H1 (cell line): ENCODE data around the gene AASDH. TPM values are rescaled to one million over a fixed set of nuclear protein-coding genes. Genes with fewer than 3 reads are reported as not detected.

Source experiments
- BACH1 ChIP-seq: IDR thresholded peaks from 2 replicates; pipeline ENCODE4 v1.6.1; 2012; ENCODE audit warnings: low read length, improper control_type of control experiment
- CBX8 ChIP-seq: fragments of 300-800, 300-1000 bp; sonication (generic); IDR thresholded peaks from 2 replicates; pipeline ENCODE4 v1.7.1; 2016; ENCODE audit warnings: low read depth, low read length, borderline replicate concordance
- polyA plus RNA-seq, 7 experiments: library from polyadenylated mRNA; depleted of rRNA in 3 of 7; stranded (reverse) in 5 of 7; unstranded in 2 of 7; fragments of >200 nt in 5 of 7; fragments of 200-250 nt in 2 of 7; gene quantifications; 1 replicate in 5 of 7; 2 replicates in 1 of 7; 4 replicates in 1 of 7; pipeline versions ENCODE4 v1.2.1 to v1.2.3, GENCODE V29; 2011 to 2013; ENCODE audit warnings: missing spikeins in 2 of 7, mixed read lengths in 2 of 7
- total RNA-seq: library from RNA; stranded (reverse); fragmentation: NEBNext Ultra II Directional; extraction: Animal tissue kit (Norgen Biotek cat#: 25700); gene quantifications from 2 replicates; pipeline ENCODE4 v1.2.1, GENCODE V29; 2021
- TF ChIP-seq, protein P1 (sequence below), 3 experiments: IDR thresholded peaks; 1 replicate in 2 of 3; 2 replicates in 1 of 3; pipeline versions ENCODE4 v1.5.1 to v1.6.1; 2011; ENCODE audit warnings: low read length in 3 of 3, mild to moderate bottlenecking in 3 of 3, inconsistent platforms in 2 of 3, low read depth in 1 of 3, moderate library complexity in 1 of 3; ENCODE audit not compliant: insufficient read depth in 1 of 3; ENCODE audit errors: control extremely low read depth in 1 of 3

Gene AASDH
- total and polyA plus RNA-seq, 2 of the 8 experiments (the other 6 are each of a cell fraction or from before 2014, with no cell fraction given), result 8.0 to 10.9 TPM

DNA sequence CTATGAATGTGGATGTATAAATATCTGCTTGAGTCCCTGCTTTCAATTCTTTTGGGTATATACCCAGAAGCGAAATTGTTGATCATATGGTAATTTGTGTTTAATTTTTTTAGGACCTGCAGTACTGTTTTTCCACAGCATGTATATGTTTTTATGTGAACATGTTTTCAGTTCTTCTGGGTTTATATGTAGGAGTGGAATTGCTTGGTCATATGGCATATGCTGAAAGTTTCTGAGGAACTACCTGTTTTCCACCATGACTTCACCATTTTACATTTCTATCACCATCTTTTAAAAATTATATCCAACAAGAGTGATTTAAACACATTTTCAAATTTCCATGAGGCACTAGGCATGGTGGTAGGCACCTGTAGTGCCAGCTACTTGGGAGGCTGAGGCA, 39.9 kb upstream of the AASDH start (continued):
- TF ChIP-seq BACH1 (no peak), CBX8 (no peak)
- TF ChIP-seq, protein P1, sequence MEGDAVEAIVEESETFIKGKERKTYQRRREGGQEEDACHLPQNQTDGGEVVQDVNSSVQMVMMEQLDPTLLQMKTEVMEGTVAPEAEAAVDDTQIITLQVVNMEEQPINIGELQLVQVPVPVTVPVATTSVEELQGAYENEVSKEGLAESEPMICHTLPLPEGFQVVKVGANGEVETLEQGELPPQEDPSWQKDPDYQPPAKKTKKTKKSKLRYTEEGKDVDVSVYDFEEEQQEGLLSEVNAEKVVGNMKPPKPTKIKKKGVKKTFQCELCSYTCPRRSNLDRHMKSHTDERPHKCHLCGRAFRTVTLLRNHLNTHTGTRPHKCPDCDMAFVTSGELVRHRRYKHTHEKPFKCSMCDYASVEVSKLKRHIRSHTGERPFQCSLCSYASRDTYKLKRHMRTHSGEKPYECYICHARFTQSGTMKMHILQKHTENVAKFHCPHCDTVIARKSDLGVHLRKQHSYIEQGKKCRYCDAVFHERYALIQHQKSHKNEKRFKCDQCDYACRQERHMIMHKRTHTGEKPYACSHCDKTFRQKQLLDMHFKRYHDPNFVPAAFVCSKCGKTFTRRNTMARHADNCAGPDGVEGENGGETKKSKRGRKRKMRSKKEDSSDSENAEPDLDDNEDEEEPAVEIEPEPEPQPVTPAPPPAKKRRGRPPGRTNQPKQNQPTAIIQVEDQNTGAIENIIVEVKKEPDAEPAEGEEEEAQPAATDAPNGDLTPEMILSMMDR (IDR thresholded peaks at IDR 0.05; ENCODE audit: control extremely low read depth in 1 of 3, insufficient read depth in 1 of 3, low read depth in 1 of 3, low read length in 3 of 3), result no peak
